A673 (cell line): ENCODE results near the gene ITSN2. TPM values are rescaled to one million over a fixed set of nuclear protein-coding genes. Genes with fewer than 3 reads are reported as not detected.

ENCODE experiments used
- BruUV-seq: library from RNA; stranded (reverse); fragments of 400-500 nt; replicated peaks from 2 replicates; lab custom pipeline; 2021; lab: Mats Ljungman, UMichigan
- CTCF ChIA-PET: fragments of 300-600 bp; sonication (Branson Sonifier 250); formaldehyde crosslinking; loops from one replicate; lab custom pipeline; 2022; ENCODE audit warnings: antibody characterized with exemption; lab: Charles Lee
- POLR2A ChIA-PET: fragments of 300-600 bp; sonication (Branson Sonifier 250); formaldehyde crosslinking; loops from one replicate; lab custom pipeline; 2022; ENCODE audit warnings: antibody characterized with exemption; ENCODE audit not compliant: low non-redundant PET; lab: Charles Lee
- DNase-seq: peaks from one replicate; pipeline ENCODE4 v3.0.0-alpha.2; 2015; ENCODE audit warnings: low spot score
- H3K27ac ChIP-seq: fragments of 200-600 bp; sonication (generic); 2 replicates; pipeline ENCODE4 v1.5.1; 2016; ENCODE audit warnings: mixed run types, low read depth, mild to moderate bottlenecking, mixed read lengths, antibody characterized with exemption, low read length; ENCODE audit not compliant: poor library complexity, severe bottlenecking
- H3K27me3 ChIP-seq: fragments of 200-600 bp; sonication (generic); replicated peaks from 2 replicates; pipeline ENCODE4 v1.6.1; 2017; ENCODE audit warnings: mixed run types, low read depth, mild to moderate bottlenecking, mixed read lengths, antibody characterized with exemption, low read length; ENCODE audit not compliant: insufficient read depth, poor library complexity
- H3K36me3 ChIP-seq: fragments of 200-600 bp; sonication (generic); 2 replicates; pipeline ENCODE4 v1.6.1; 2016; ENCODE audit warnings: mixed run types, mild to moderate bottlenecking, mixed read lengths, antibody characterized with exemption, low read length; ENCODE audit not compliant: insufficient read depth, poor library complexity, severe bottlenecking
- H3K4me1 ChIP-seq: fragments of 200-600 bp; sonication (generic); 2 replicates; pipeline ENCODE4 v1.6.1; 2017; ENCODE audit warnings: mixed run types, mild to moderate bottlenecking, mixed read lengths, antibody characterized with exemption, low read length; ENCODE audit not compliant: insufficient read depth, poor library complexity, severe bottlenecking
- H3K4me3 ChIP-seq: fragments of 200-600 bp; sonication (generic); 2 replicates; pipeline ENCODE4 v1.5.1; 2016; ENCODE audit warnings: low read depth, mixed run types, mild to moderate bottlenecking, mixed read lengths, low read length; ENCODE audit not compliant: poor library complexity, severe bottlenecking
- H3K9me3 ChIP-seq: fragments of 200-600 bp; sonication (generic); 2 replicates; pipeline ENCODE4 v1.6.1; 2016; ENCODE audit warnings: mixed run types, low read depth, mild to moderate bottlenecking, mixed read lengths, antibody characterized with exemption, low read length; ENCODE audit not compliant: poor library complexity, severe bottlenecking
- CTCF ChIP-seq: fragments of 300-800, 200-600 bp; sonication (generic); conservative IDR thresholded peaks from 2 replicates; pipeline ENCODE4 v1.5.1; 2017; ENCODE audit warnings: low read depth, mild to moderate bottlenecking, antibody characterized with exemption, low read length, moderate library complexity, mixed read lengths
- EZH2 ChIP-seq: fragments of 200-600 bp; sonication (generic); IDR thresholded peaks from 2 replicates; pipeline ENCODE4 v1.6.1; 2017; ENCODE audit warnings: borderline replicate concordance, low read depth, mild to moderate bottlenecking, mixed read lengths, antibody characterized with exemption, low read length; ENCODE audit not compliant: poor library complexity, severe bottlenecking
- intact Hi-C: fragments of 100-400 bp; cut with micrococcal nuclease; formaldehyde crosslinking; loops from one replicate; pipeline ENCODE4 v1.10.0; 2022; ENCODE audit not compliant: unreplicated experiment
- total RNA-seq: library from RNA; stranded (reverse); gene quantifications from 2 replicates; pipeline ENCODE4 v1.2.3, GENCODE V29; 2021

Gene ITSN2
- total RNA-seq, 1 experiment from 2014 or later: 16.4 TPM

DNA sequence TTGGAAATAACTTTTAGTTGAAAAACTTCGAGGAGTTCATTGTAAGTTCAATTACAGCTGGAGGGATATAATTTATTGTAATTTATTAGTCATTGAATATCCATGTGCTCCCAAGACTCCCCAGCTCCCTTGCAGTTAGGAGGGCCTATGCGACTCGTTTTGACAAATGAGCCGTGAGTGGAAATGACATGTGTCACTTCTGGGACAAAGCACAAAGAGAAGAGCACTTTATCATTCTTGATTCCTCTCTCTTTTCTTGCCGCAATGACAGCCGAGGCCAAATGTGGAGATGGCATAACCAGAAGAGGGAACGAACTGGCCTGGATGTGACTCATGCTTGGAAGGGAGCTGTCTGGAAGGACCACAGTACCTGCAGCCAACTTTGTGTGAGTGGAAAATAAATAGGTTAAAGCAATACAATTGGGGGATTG, 44.2 kb upstream of the ITSN2 start:
- H3K27me3 ChIP-seq: no peaks in the 10 kb centered on the region
- CTCF ChIA-PET: no interaction called here
- TF ChIP-seq EZH2 (no peak), CTCF (no peak)
- POLR2A ChIA-PET: no interaction called here
- H3K9me3 ChIP-seq: no peaks in the 10 kb centered on the region
- no peak overlapping the region for H3K4me3 ChIP-seq
- no peak overlapping the region for H3K27ac ChIP-seq
- H3K4me1 ChIP-seq: peaks cover 8% of the 10 kb centered on the region
- intact Hi-C loops: no loop called here
- no peaks in the 10 kb centered on the region for H3K36me3 ChIP-seq
- DNase-seq: peak; percentile 33
- BruUV-seq: no TSS peak

DNA sequence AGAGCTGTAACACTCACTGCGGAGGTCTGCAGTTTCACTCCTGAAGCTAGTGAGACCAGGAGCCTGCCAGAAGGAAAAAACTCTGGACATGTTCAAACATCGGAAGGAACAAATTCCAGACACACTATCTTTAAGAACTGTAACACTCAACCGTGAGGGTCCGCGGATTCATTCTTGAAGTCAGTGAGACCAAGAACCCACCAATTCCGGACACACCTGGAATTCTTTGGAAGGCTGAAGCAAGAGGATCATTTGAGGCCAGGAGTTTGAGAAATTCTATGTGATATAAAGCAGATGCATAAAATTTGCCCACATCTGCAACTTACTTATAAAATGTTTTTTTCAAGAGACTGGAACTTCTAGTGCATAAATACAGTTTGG, 43.5 kb upstream of the ITSN2 start:
- Histone ChIP-seq H3K4me1 (peaks cover 8% of the 10 kb centered on the region), H3K9me3 (no peaks in the 10 kb centered on the region), H3K27me3 (no peaks in the 10 kb centered on the region), H3K27ac (no peak overlapping the region), H3K4me3 (no peak overlapping the region), H3K36me3 (no peaks in the 10 kb centered on the region)
- intact Hi-C loops: no loop called here
- DNase-seq: no peak
- POLR2A ChIA-PET: no interaction called here
- BruUV-seq: no TSS peak
- CTCF ChIA-PET: interaction anchor here (0.7 kb wide), 1 partner anchor 167 kb away, joined by 11 read pairs; no protein-coding TSS in a partner anchor
- no peak for TF ChIP-seq EZH2
- no peak for TF ChIP-seq CTCF

- DNase-seq: no peak
- BruUV-seq: no TSS peak
- Histone ChIP-seq H3K9me3 (no peaks in the 10 kb centered on the region), H3K27ac (no peak overlapping the region), H3K36me3 (no peaks in the 10 kb centered on the region), H3K27me3 (no peaks in the 10 kb centered on the region), H3K4me3 (no peak overlapping the region), H3K4me1 (peaks cover 8% of the 10 kb centered on the region)
- CTCF ChIA-PET: interaction anchor here (0.7 kb wide), 1 partner anchor 167 kb away, joined by 11 read pairs; no protein-coding TSS in a partner anchor
- intact Hi-C loops: no loop called here
- POLR2A ChIA-PET: no interaction called here
- TF ChIP-seq EZH2 (no peak), CTCF (no peak)
Measured at GRCh38 chr2:24403168-24403831, 43.0 kb upstream of the ITSN2 start.
